PC-3 (cell line): ENCODE measurements around the gene IRGQ. TPM values are rescaled to one million over a fixed set of nuclear protein-coding genes. Genes with fewer than 3 reads are reported as not detected.
"Not testable (repeated sequence)": the region's sequence is repeated elsewhere in the genome, so short reads cannot be mapped to it uniquely, and the experiment has no call there.

Experiments used
- ATAC-seq: fragments of 200-7000 bp; cut with Tn5 transposase; 2 replicates; pipeline ENCODE4 v1.9.1; 2020; ENCODE audit warnings: mild to moderate bottlenecking, moderate library complexity
- BruUV-seq: library from RNA; stranded (reverse); fragments of 400-500 nt; replicated peaks from 2 replicates; lab custom pipeline; 2021; lab: Mats Ljungman, UMichigan
- CTCF ChIA-PET: fragments of 300-600 bp; sonication (Branson Sonifier 250); formaldehyde crosslinking; loops from one replicate; lab custom pipeline; 2022; ENCODE audit warnings: antibody characterized with exemption; lab: Charles Lee
- POLR2A ChIA-PET: fragments of 300-600 bp; sonication (Branson Sonifier 250); formaldehyde crosslinking; loops from one replicate; lab custom pipeline; 2022; ENCODE audit warnings: antibody characterized with exemption; ENCODE audit not compliant: unreplicated experiment; lab: Charles Lee
- DNase-seq: peaks from one replicate; pipeline ENCODE4 v3.0.0-alpha.2; 2015
- H2AFZ ChIP-seq: fragments of 300-600 bp; sonication (generic); 2 replicates; pipeline ENCODE4 v1.6.0; 2016; ENCODE audit warnings: antibody characterized with exemption, low read length
- H3F3A ChIP-seq: fragments of 300-600 bp; sonication (generic); one replicate; pipeline ENCODE4 v1.6.0; 2017; ENCODE audit warnings: antibody characterized with exemption, low read length, control low read depth, mild to moderate bottlenecking; ENCODE audit not compliant: unreplicated experiment
- H3K27ac ChIP-seq: fragments of 300-600 bp; sonication (generic); 2 replicates; pipeline ENCODE4 v1.5.1; 2016; ENCODE audit warnings: mild to moderate bottlenecking, low read length
- H3K27me3 ChIP-seq: fragments of 300-600 bp; sonication (generic); 2 replicates; pipeline ENCODE4 v1.6.1; 2016; ENCODE audit warnings: low read length, mixed read lengths
- H3K36me3 ChIP-seq: fragments of 300-600 bp; sonication (generic); 2 replicates; pipeline ENCODE4 v1.6.1; 2016; ENCODE audit warnings: low read depth, mixed run types, low read length, mixed read lengths
- H3K4me1 ChIP-seq: fragments of 300-600 bp; sonication (generic); 2 replicates; pipeline ENCODE4 v1.5.1; 2016; ENCODE audit warnings: low read length; ENCODE audit not compliant: insufficient read depth
- H3K4me2 ChIP-seq: fragments of 300-600 bp; sonication (generic); 2 replicates; pipeline ENCODE4 v1.6.0; 2016; ENCODE audit warnings: low read length
- H3K4me3 ChIP-seq: fragments of 300-600 bp; sonication (generic); 2 replicates; pipeline ENCODE4 v1.5.1; 2016; ENCODE audit warnings: mild to moderate bottlenecking, low read length, mixed read lengths
- H3K79me2 ChIP-seq: fragments of 300-600 bp; sonication (generic); 2 replicates; pipeline ENCODE4 v1.6.1; 2017; ENCODE audit warnings: low read length, mixed read lengths
- H3K9ac ChIP-seq: fragments of 300-600 bp; sonication (generic); 2 replicates; pipeline ENCODE4 v1.6.0; 2016; ENCODE audit warnings: mild to moderate bottlenecking, low read length
- H3K9me2 ChIP-seq: fragments of 300-600 bp; sonication (generic); replicated peaks from 2 replicates; pipeline ENCODE4 v1.6.1; 2016; ENCODE audit warnings: mixed run types, low read length, mixed read lengths
- H3K9me3 ChIP-seq: fragments of 300-600 bp; sonication (generic); 2 replicates; pipeline ENCODE4 v1.6.1; 2016; ENCODE audit warnings: low read length, mixed read lengths
- H4K20me1 ChIP-seq: fragments of 300-600 bp; sonication (generic); 2 replicates; pipeline ENCODE4 v1.6.1; 2016; ENCODE audit warnings: low read length, mixed read lengths
- EZH2 ChIP-seq: fragments of 300-600 bp; sonication (generic); IDR thresholded peaks from one replicate; pipeline ENCODE4 v1.6.1; 2017; ENCODE audit warnings: antibody characterized with exemption, mild to moderate bottlenecking, low read length; ENCODE audit not compliant: unreplicated experiment
- EZH2phosphoT487 ChIP-seq: fragments of 300-600 bp; sonication (generic); IDR thresholded peaks from 2 replicates; pipeline ENCODE4 v1.6.1; 2018; ENCODE audit warnings: mild to moderate bottlenecking, antibody characterized with exemption, low read length, borderline replicate concordance
- intact Hi-C: fragments of 100-400 bp; cut with micrococcal nuclease; formaldehyde crosslinking; loops from 2 replicates; pipeline ENCODE4 v1.9.0; 2023
- total RNA-seq: library from RNA; depleted of rRNA; stranded (reverse); fragments of >200 nt; gene quantifications from 2 replicates; pipeline ENCODE4 v1.2.3, GENCODE V29; 2014
- TF ChIP-seq, protein P1 (sequence below): fragments of 300-600 bp; sonication (generic); conservative IDR thresholded peaks from 2 replicates; pipeline ENCODE4 v1.5.1; 2017; ENCODE audit warnings: antibody characterized with exemption, low read depth, mild to moderate bottlenecking, low read length

Gene IRGQ
- total RNA-seq, 1 experiment from 2014 or later = 12.5 TPM

DNA sequence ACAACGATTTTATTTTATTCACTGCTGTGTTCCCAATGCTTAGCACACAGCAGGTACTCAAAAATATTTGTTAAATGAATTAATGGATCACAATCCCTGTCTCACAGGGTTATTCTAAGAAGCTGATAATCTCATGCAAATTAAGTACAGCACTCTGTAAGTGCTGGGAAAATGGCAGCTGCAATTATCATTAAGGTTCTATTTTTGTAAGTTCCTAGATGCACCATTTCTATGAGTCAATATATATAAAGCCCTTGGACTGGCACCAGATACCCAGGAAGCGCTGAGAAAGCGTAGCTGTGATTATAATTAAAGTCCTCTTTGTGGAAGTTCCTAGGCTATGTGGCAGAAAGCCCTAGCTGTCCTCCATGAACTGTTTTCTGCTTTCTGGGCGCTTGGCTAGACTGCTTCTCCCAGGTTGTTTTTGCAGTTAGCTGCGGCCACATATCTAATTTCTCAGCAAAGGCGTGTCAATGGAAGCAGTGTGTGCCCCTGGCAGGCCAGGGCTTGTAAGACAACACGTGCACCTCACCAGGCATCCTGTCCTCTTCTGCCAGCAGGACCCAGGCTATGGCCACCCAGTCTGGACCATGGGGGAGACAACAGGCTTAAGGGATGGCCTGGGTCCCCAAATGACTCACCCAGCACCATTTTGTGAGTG lies 10.8 kb upstream of the IRGQ start:
- no peaks in the 10 kb centered on the region for H3K27me3 ChIP-seq
- H3K4me3 ChIP-seq = no peak overlapping the region
- no peaks in the 10 kb centered on the region for H3K9me3 ChIP-seq
- H3K4me1 ChIP-seq = no peaks in the 10 kb centered on the region
- no peak overlapping the region for H3K4me2 ChIP-seq
- H3K9me2 ChIP-seq = no peaks in the 10 kb centered on the region
- H3K27ac ChIP-seq = no peak overlapping the region
- TF ChIP-seq EZH2 (no peak), EZH2phosphoT487 (no peak)
- TF ChIP-seq, protein P1, sequence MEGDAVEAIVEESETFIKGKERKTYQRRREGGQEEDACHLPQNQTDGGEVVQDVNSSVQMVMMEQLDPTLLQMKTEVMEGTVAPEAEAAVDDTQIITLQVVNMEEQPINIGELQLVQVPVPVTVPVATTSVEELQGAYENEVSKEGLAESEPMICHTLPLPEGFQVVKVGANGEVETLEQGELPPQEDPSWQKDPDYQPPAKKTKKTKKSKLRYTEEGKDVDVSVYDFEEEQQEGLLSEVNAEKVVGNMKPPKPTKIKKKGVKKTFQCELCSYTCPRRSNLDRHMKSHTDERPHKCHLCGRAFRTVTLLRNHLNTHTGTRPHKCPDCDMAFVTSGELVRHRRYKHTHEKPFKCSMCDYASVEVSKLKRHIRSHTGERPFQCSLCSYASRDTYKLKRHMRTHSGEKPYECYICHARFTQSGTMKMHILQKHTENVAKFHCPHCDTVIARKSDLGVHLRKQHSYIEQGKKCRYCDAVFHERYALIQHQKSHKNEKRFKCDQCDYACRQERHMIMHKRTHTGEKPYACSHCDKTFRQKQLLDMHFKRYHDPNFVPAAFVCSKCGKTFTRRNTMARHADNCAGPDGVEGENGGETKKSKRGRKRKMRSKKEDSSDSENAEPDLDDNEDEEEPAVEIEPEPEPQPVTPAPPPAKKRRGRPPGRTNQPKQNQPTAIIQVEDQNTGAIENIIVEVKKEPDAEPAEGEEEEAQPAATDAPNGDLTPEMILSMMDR = no peak
- H3K36me3 ChIP-seq = no peaks in the 10 kb centered on the region
- no peaks in the 10 kb centered on the region for H4K20me1 ChIP-seq
- no peaks in the 10 kb centered on the region for H3F3A ChIP-seq
- POLR2A ChIA-PET = no interaction called here
- BruUV-seq = no TSS peak
- CTCF ChIA-PET = no interaction called here
- DNase-seq (no peak), ATAC-seq (no peak)
- no peak overlapping the region for H3K9ac ChIP-seq
- intact Hi-C loops = no loop called here
- no peak overlapping the region for H2AFZ ChIP-seq
- H3K79me2 ChIP-seq = no peaks in the 10 kb centered on the region

DNA sequence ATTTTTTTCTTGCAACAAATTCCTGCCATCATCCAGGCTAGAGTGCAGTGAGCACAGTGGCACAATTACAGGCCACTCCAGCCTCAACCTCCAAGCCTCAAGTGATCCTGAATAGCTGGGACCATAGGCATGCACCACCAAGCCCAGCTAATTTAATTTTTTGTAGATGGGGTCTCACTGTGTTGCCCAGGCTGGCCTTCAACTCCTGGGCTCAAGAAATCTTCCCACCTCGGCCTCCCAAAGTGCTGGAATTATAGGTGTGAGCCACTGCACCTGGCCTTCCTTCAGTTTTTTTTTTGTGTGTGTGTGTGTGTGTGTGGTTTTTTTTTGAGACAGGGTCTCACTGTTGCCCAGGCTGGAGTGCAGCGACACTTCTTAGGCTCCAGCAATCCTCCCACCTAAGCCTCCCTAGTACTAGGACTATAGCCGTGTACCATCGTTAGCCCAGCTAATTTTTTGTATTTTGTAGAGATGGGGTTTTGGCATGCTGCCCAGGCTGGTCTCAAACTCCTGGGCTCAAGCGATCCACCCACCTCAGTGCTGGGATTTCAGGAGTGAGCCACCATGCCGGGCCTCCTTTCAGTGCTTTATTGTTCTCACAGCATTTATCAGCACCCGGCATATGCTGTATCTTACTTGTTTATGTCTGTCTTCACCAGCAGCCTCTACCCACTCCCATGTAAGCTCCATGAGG lies 10.1 kb upstream of the IRGQ start:
- H3K9me3 ChIP-seq = no peaks in the 10 kb centered on the region
- TF ChIP-seq EZH2 = no peak
- no peak for TF ChIP-seq EZH2phosphoT487
- TF ChIP-seq, protein P1 = no peak
- DNase-seq (no peak), ATAC-seq (no peak)
- H3K79me2 ChIP-seq = no peaks in the 10 kb centered on the region
- no peaks in the 10 kb centered on the region for H4K20me1 ChIP-seq
- no peak overlapping the region for H3K4me3 ChIP-seq
- H3K27ac ChIP-seq = no peak overlapping the region
- intact Hi-C loops = no loop called here
- H2AFZ ChIP-seq = no peak overlapping the region
- no peaks in the 10 kb centered on the region for H3K4me1 ChIP-seq
- H3K4me2 ChIP-seq = no peak overlapping the region
- H3F3A ChIP-seq = no peaks in the 10 kb centered on the region
- no peaks in the 10 kb centered on the region; the same call in 1 of the 2 replicates for H3K36me3 ChIP-seq
- no TSS peak for BruUV-seq
- H3K9ac ChIP-seq = no peak overlapping the region
- no peaks in the 10 kb centered on the region for H3K27me3 ChIP-seq
- CTCF ChIA-PET = interaction anchor here (0.5 kb wide), 1 partner anchor 195 kb away, joined by 3 read pairs; no protein-coding TSS in a partner anchor
- POLR2A ChIA-PET = no interaction called here
- H3K9me2 ChIP-seq = no peaks in the 10 kb centered on the region

DNA sequence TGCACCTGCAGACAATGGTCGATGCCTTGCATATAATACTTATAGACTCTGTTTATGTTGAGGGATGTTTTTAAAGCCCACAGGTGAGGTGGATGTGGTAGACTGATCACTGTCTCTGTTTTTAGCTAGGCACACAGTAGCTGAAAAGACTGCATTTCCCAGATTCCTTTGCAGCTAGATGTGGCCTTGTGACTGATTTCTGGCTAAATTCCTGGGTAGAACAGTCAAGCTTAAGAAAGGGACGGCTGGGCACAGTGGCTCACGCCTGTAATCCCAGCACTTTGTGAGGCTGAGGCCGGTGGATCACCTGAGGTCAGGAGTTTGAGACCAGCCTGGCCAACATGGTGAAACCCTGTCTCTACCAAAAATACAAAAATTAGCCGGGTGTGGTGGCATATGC lies 4.4 kb upstream of the IRGQ start:
- H3K36me3 ChIP-seq, H2AFZ ChIP-seq, CTCF ChIA-PET, DNase-seq, H3K27me3 ChIP-seq, H4K20me1 ChIP-seq, BruUV-seq, ATAC-seq, intact Hi-C loops, H3K27ac ChIP-seq, H3K9me2 ChIP-seq, H3F3A ChIP-seq, H3K9ac ChIP-seq, H3K4me3 ChIP-seq, POLR2A ChIA-PET, H3K4me2 ChIP-seq, H3K9me3 ChIP-seq: not testable (repeated sequence)
- Histone ChIP-seq H3K79me2 (peaks cover 32% of the 10 kb centered on the region), H3K4me1 (peaks cover 14% of the 10 kb centered on the region)
